Measurements from ENCODE around the gene DIMT1. TPM values are rescaled to one million over a fixed set of nuclear protein-coding genes. Genes with fewer than 3 reads are reported as not detected.

Gene DIMT1
- total RNA-seq, 1 donor from 2014 or later, result 23.4 TPM

- no peak for DNase-seq (ENCODE audit: low read depth)
Observed at GRCh38 chr5:62369039-62369438, 34.7 kb downstream of the DIMT1 start.

GRCh38 chr5:62362701-62363100 lies 41.0 kb downstream of the DIMT1 start:
- Histone ChIP-seq H3K4me3 (ENCODE audit: low read depth, low read length) (no peak overlapping the region), H3K27me3 (ENCODE audit: control insufficient read depth, insufficient read depth, low read length) (no peaks in the 10 kb centered on the region), H3K36me3 (ENCODE audit: control insufficient read depth, insufficient read depth, low read length) (no peaks in the 10 kb centered on the region)
- no peak for TF ChIP-seq CTCF (IDR thresholded peaks at IDR 0.05; ENCODE audit: insufficient read depth, low read length, poor library complexity, severe bottlenecking)
- no peak for DNase-seq (ENCODE audit: low read depth)

More at GRCh38 chr5:62369039-62369438, 34.7 kb downstream of the DIMT1 start:
- no peaks in the 10 kb centered on the region for H3K27me3 ChIP-seq (ENCODE audit: control insufficient read depth, insufficient read depth, low read length)
- no peak overlapping the region for H3K4me3 ChIP-seq (ENCODE audit: low read depth, low read length)
- TF ChIP-seq CTCF (IDR thresholded peaks at IDR 0.05; ENCODE audit: insufficient read depth, low read length, poor library complexity, severe bottlenecking), result no peak
- H3K36me3 ChIP-seq (ENCODE audit: control insufficient read depth, insufficient read depth, low read length), result no peaks in the 10 kb centered on the region

- no peak overlapping the region for H3K4me3 ChIP-seq (ENCODE audit: low read depth, low read length)
- peak; percentile 52 for TF ChIP-seq CTCF (IDR thresholded peaks at IDR 0.05; ENCODE audit: insufficient read depth, low read length, poor library complexity, severe bottlenecking)
- H3K27me3 ChIP-seq (ENCODE audit: control insufficient read depth, insufficient read depth, low read length), result no peaks in the 10 kb centered on the region
- H3K36me3 ChIP-seq (ENCODE audit: control insufficient read depth, insufficient read depth, low read length), result no peaks in the 10 kb centered on the region
- DNase-seq (ENCODE audit: low read depth), result peak; percentile 21
Observed at GRCh38 chr5:62354028-62354874, 49.5 kb downstream of the DIMT1 start.

- TF ChIP-seq CTCF (IDR thresholded peaks at IDR 0.05; ENCODE audit: insufficient read depth, low read length, poor library complexity, severe bottlenecking), result no peak
- no peak overlapping the region for H3K4me3 ChIP-seq (ENCODE audit: low read depth, low read length)
- no peak for DNase-seq (ENCODE audit: low read depth)
- no peaks in the 10 kb centered on the region for H3K27me3 ChIP-seq (ENCODE audit: control insufficient read depth, insufficient read depth, low read length)
- no peaks in the 10 kb centered on the region for H3K36me3 ChIP-seq (ENCODE audit: control insufficient read depth, insufficient read depth, low read length)
Observed at GRCh38 chr5:62348723-62349481, 54.8 kb downstream of the DIMT1 start.

GRCh38 chr5:62347928-62348327 lies 55.8 kb downstream of the DIMT1 start:
- no peak overlapping the region for H3K4me3 ChIP-seq (ENCODE audit: low read depth, low read length)
- no peak for TF ChIP-seq CTCF (IDR thresholded peaks at IDR 0.05; ENCODE audit: insufficient read depth, low read length, poor library complexity, severe bottlenecking)
- no peak for DNase-seq (ENCODE audit: low read depth)
- no peaks in the 10 kb centered on the region for H3K27me3 ChIP-seq (ENCODE audit: control insufficient read depth, insufficient read depth, low read length)
- H3K36me3 ChIP-seq (ENCODE audit: control insufficient read depth, insufficient read depth, low read length), result no peaks in the 10 kb centered on the region

All from kidney epithelial cell (primary cell).